Mammary epithelial cell (primary cell): ENCODE measurements around the gene ARHGAP15.

Experiments used
- EZH2 ChIP-seq: IDR thresholded peaks from 2 replicates; pipeline ENCODE4 v1.6.1; 2012; ENCODE audit warnings: low read length, inconsistent platforms, borderline replicate concordance
- TF ChIP-seq, protein P1 (sequence below), 2 donors: IDR thresholded peaks in 1 of 2; conservative IDR thresholded peaks in 1 of 2; 2 replicates each; pipeline ENCODE4 v1.5.1; 2011 to 2012; ENCODE audit warnings: inconsistent platforms in 2 of 2, low read length in 2 of 2, mild to moderate bottlenecking in 2 of 2, control low read depth in 1 of 2, low read depth in 1 of 2; ENCODE audit not compliant: insufficient read depth in 1 of 2; ENCODE audit errors: extremely low read depth in 1 of 2

GRCh38 chr2:143607231-143608062 lies 478.2 kb downstream of the ARHGAP15 start:
- TF ChIP-seq, protein P1, sequence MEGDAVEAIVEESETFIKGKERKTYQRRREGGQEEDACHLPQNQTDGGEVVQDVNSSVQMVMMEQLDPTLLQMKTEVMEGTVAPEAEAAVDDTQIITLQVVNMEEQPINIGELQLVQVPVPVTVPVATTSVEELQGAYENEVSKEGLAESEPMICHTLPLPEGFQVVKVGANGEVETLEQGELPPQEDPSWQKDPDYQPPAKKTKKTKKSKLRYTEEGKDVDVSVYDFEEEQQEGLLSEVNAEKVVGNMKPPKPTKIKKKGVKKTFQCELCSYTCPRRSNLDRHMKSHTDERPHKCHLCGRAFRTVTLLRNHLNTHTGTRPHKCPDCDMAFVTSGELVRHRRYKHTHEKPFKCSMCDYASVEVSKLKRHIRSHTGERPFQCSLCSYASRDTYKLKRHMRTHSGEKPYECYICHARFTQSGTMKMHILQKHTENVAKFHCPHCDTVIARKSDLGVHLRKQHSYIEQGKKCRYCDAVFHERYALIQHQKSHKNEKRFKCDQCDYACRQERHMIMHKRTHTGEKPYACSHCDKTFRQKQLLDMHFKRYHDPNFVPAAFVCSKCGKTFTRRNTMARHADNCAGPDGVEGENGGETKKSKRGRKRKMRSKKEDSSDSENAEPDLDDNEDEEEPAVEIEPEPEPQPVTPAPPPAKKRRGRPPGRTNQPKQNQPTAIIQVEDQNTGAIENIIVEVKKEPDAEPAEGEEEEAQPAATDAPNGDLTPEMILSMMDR (conservative IDR thresholded peaks at IDR 0.05 in 1 of 2, IDR thresholded peaks at IDR 0.05 in 1 of 2; ENCODE audit: extremely low read depth in 1 of 2, insufficient read depth in 1 of 2, low read depth in 1 of 2, low read length in 2 of 2), result no peak
- no peak for TF ChIP-seq EZH2
